Psoas muscle (tissue), 8 donors: ENCODE measurements around the gene PDSS1. TPM values are rescaled to one million over a fixed set of nuclear protein-coding genes. Genes with fewer than 3 reads are reported as not detected.
"Not testable (repeated sequence)": the region's sequence is repeated elsewhere in the genome, so short reads cannot be mapped to it uniquely, and the experiment has no call there.

ENCODE experiments used
- ATAC-seq, 4 donors: fragments of 200-7000 bp; cut with Tn5 transposase; one replicate each; pipeline ENCODE4 v1.9.1; 2020; ENCODE audit warnings: moderate library complexity in 3 of 4, mild to moderate bottlenecking in 2 of 4
- DNase-seq, 2 donors: peaks; one replicate each; pipeline ENCODE4 v3.0.0-alpha.2; 2020
- H3K27ac ChIP-seq: fragments of 200-600 bp; one replicate; pipeline ENCODE4 v1.8.0; 2022
- H3K27me3 ChIP-seq, 3 donors: fragments of 200-600 bp in 1 of 3; one replicate each; pipeline versions ENCODE4 v1.6.1 to v1.8.0; 2013 to 2022; ENCODE audit warnings: low read length in 2 of 3, mild to moderate bottlenecking in 2 of 3, moderate library complexity in 1 of 3; ENCODE audit not compliant: insufficient read depth in 3 of 3
- H3K36me3 ChIP-seq, 2 donors: fragments of 200-600 bp in 1 of 2; one replicate each; pipeline versions ENCODE4 v1.6.1 to v1.8.0; 2013 to 2022; ENCODE audit warnings: low read depth in 1 of 2, mild to moderate bottlenecking in 1 of 2, moderate library complexity in 1 of 2; ENCODE audit not compliant: insufficient read depth in 1 of 2
- H3K4me1 ChIP-seq: fragments of 200-600 bp; one replicate; pipeline ENCODE4 v1.8.0; 2022
- H3K4me3 ChIP-seq: fragments of 200-600 bp; one replicate; pipeline ENCODE4 v1.8.0; 2022; ENCODE audit warnings: mild to moderate bottlenecking
- H3K9me3 ChIP-seq: fragments of 200-600 bp; one replicate; pipeline ENCODE4 v1.8.0; 2022
- CTCF ChIP-seq: fragments of 200-600 bp; IDR thresholded peaks from one replicate; pipeline ENCODE4 v1.8.0; 2022; ENCODE audit warnings: antibody characterized with exemption
- WGBS, 3 donors: extraction: QIAGEN DNeasy Blood & Tissue Kit; methylation state at CpG; one replicate each; pipeline versions ENCODE4 v1.1.6 to v1.1.7; 2013; 5-methylcytosine and 5-hydroxymethylcytosine counted together
- intact Hi-C, 2 donors: fragments of 100-400 bp; cut with DNase I; formaldehyde crosslinking; loops; one replicate each; pipeline versions ENCODE4 v1.11.0 to v1.14.2; 2022
- long read RNA-seq, 2 donors: library from polyadenylated mRNA; unstranded; transcript quantifications; one replicate each; pipeline ENCODE4 v2.0.0, GENCODE V29; 2021
- polyA plus RNA-seq, 3 donors: library from polyadenylated mRNA; stranded (reverse); fragments of 200-250 nt; gene quantifications; one replicate each; pipeline ENCODE4 v1.2.3, GENCODE V29; 2013
- total RNA-seq, 4 donors: library from RNA; stranded (reverse); fragmentation: NEBNext Ultra II Directional in 2 of 4; extraction: Animal tissue kit (Norgen Biotek cat#: 25700) in 2 of 4; gene quantifications; one replicate each; pipeline versions ENCODE4 v1.2.1 to v1.2.4, GENCODE V29; 2021 to 2023
- donor health status: healthy with polysubstance abuse.
- donor health status: DM: no; HTN: no; CAD: no; lungs with moderate emphysema.
- donor health status: Bipolar disorder and iron deficiency.
- donor health status: healthy.
- donor health status: DM: yes; HTN: yes; CAD: no.
- donor health status: DM: no; HTN: no; CAD: no.
- donor health status: DM: no; HTN: no; CAD: no.
- donor health status: DM: yes; HTN: yes; CAD: no.

Gene PDSS1, protein sequence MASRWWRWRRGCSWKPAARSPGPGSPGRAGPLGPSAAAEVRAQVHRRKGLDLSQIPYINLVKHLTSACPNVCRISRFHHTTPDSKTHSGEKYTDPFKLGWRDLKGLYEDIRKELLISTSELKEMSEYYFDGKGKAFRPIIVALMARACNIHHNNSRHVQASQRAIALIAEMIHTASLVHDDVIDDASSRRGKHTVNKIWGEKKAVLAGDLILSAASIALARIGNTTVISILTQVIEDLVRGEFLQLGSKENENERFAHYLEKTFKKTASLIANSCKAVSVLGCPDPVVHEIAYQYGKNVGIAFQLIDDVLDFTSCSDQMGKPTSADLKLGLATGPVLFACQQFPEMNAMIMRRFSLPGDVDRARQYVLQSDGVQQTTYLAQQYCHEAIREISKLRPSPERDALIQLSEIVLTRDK
- total RNA-seq (10 to 100 TPM in 1 of 4 donors, 1 to 10 TPM in 3; 4.3 to 18.9 (median 6.9) TPM), polyA plus RNA-seq (10 to 100 TPM; 13.4 to 51.9 (median 14.2) TPM)
- long read RNA-seq, donor 1, partial matches to known transcripts, result 0 of 5 reads
- long read RNA-seq, donor 1, other reads (novel, unspliced or antisense), result 2 of 5 reads
- long read RNA-seq, donor 2, transcript PDSS1-201 (12 exons, 1,626 nt), result major isoform, 8 of 12 reads
- long read RNA-seq, donor 2, partial matches to known transcripts, result 1 of 12 reads
- long read RNA-seq, donor 2, other reads (novel, unspliced or antisense), result 3 of 12 reads

DNA sequence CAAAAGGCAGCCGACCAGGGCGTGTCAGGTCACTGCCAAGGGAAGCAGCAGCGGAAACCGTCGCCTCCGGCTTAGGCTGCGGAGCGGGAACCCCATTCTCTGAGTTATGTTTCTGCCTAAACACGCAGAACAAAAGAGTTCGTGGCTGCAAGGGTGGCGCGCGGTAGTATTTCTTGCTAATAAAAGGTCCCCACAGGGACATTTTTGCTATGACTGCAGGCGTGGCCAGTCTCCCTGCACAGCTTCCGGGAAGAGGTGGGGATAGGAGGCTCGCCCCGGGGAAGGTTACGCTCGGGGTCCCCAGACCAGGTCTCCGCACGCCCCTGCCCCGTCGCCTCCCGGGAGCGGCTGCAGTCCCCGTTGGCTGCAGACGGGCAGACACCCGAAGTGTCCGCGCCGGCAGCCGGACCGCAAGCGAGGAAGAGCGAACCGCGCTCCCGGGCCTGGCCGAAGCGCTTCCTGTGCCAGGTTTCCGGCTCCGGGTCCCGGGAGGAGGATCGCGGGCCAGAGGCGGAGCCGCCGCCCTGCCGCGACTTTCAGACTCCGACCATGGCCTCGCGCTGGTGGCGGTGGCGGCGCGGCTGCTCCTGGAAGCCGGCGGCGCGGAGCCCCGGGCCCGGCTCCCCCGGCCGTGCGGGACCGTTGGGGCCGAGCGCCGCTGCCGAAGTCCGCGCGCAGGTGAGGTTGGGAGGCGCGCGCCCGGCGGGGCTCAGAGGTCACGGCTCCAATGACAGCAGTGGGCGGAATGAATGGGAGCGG, at the start of gene PDSS1:
Gene PDSS1 (plus strand): TSS at position 539 of the 759 bp plus-strand sequence. CDS start 11 bp downstream, at position 550.
- 0 to 1% (median 0%) methylated on average over 62 to 82 of the region's 82 CpGs for WGBS, 3 donors

GRCh38 chr10:26648245-26648636, 49.3 kb upstream of the PDSS1 start:
- H3K36me3 ChIP-seq, ATAC-seq, H3K9me3 ChIP-seq, H3K4me1 ChIP-seq, H3K27ac ChIP-seq, intact Hi-C loops, H3K4me3 ChIP-seq, DNase-seq, H3K27me3 ChIP-seq: not testable (repeated sequence)
- WGBS, 3 donors, result 67 to 75% (median 69%) methylated on average over 3 of the region's 3 CpGs

More for the DNA sequence above, at the start of gene PDSS1:
- Histone ChIP-seq H3K9me3 (no peaks in the 10 kb centered on the region), H3K4me1 (peaks cover 14% of the 10 kb centered on the region), H3K4me3 (peak within 1 kb of the TSS; percentile 100), H3K27ac (peak within 1 kb of the TSS; percentile 90), H3K36me3 (no peaks in the 10 kb centered on the region), H3K27me3 (no peaks in the 10 kb centered on the region)
- intact Hi-C loops, result loop anchor here in 1 of 2 donors (5.0 kb wide), 1 partner anchor 165 kb away; the partner anchor contains the start of gene ABI1
- TF ChIP-seq CTCF, result no peak
- peak; percentile 75 to 86 for DNase-seq
- peak; percentile 87 to 94 (median 90) for ATAC-seq

DNA sequence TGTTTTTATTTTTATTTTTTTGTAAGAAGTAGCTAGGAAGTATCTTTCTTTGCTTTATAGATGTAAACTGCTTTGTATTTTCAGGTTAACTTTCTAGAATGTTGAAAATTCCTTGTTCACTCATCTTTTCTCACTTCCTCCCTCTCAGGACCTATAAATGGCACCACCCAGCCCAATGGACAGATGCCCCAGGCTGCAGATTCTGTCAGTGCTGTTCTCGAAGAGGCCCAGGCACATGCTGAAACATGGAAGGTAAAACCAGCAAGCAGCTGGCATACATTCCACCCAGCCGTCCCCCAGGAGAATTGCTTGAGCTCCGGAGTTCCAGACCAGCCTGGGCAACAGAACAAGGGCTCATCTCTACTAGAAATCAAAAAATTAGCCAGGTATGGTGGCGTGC, 47.1 kb upstream of the PDSS1 start:
- Histone ChIP-seq H3K4me1 (no peaks in the 10 kb centered on the region), H3K4me3 (no peak overlapping the region), H3K27ac (no peak overlapping the region), H3K9me3 (no peaks in the 10 kb centered on the region), H3K36me3 (no peaks in the 10 kb centered on the region), H3K27me3 (no peaks in the 10 kb centered on the region)
- no peak for TF ChIP-seq CTCF
- intact Hi-C loops, result no loop called here
- ATAC-seq (no peak), DNase-seq (no peak)
- 35 to 41% (median 40%) methylated on average over 4 of the region's 4 CpGs for WGBS, 3 donors

DNA sequence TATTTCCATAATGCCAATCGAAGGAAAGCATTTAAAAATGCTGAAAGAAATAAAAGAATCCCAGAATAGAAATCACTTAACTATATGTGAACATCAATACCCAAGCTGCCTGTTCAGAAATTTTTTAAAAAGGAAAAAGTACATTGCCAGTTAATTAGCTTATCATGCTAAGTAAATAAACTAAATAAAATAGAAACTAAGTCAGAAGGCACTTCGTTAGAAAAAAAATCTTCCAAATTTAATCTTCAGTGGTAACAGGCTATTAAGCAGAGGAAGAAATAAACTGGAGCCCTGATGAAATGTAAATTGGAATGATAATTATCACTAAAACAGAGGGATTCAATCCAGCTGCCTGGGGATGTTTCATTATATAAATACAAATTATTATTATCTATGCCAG, 46.0 kb upstream of the PDSS1 start:
- DNase-seq, H3K27me3 ChIP-seq, H3K4me3 ChIP-seq, H3K4me1 ChIP-seq, ATAC-seq, H3K9me3 ChIP-seq, intact Hi-C loops, H3K27ac ChIP-seq, H3K36me3 ChIP-seq: not testable (repeated sequence)
- WGBS, 3 donors, result 64 to 72% (median 69%) methylated on average over 2 of the region's 2 CpGs

DNA sequence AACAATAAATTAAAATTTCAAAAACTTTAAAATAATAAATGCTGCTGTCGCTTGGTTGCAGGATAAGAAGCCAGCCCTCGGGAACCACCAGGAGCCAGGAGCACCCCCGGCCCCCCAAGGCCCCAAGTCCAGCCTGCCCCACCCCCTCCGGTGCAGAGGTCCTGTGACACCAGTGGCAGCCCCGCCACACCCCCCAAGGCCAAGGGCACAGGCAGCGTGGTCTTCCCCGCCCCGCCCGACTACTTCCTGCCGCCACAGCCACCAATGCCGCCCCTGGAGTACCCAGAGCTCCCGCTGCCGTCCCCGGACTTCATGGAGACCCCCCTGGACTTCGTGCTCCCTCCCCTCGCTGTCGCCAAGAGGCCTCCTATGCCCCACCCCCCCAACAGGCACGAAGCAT, 44.5 kb upstream of the PDSS1 start:
- no peak overlapping the region for H3K4me3 ChIP-seq
- ATAC-seq (no peak), DNase-seq (no peak)
- intact Hi-C loops, result no loop called here
- no peak overlapping the region for H3K27ac ChIP-seq
- H3K9me3 ChIP-seq, result no peaks in the 10 kb centered on the region
- H3K36me3 ChIP-seq, result no peaks in the 10 kb centered on the region
- no peak for TF ChIP-seq CTCF
- WGBS, 3 donors, result 88 to 90% (median 89%) methylated on average over 14 to 18 of the region's 18 CpGs
- no peaks in the 10 kb centered on the region for H3K27me3 ChIP-seq
- H3K4me1 ChIP-seq, result no peaks in the 10 kb centered on the region
